Skeletal muscle cell (primary cell): ENCODE results near the gene LTBP1.
"Not testable (repeated sequence)": the region's sequence is repeated elsewhere in the genome, so short reads cannot be mapped to it uniquely, and the experiment has no call there.

ENCODE experiments used
- DNase-seq: peaks from one replicate; pipeline ENCODE4 v3.0.0-alpha.2; 2010; ENCODE audit warnings: low read depth
- H3K4me3 ChIP-seq: 2 replicates; pipeline ENCODE4 v1.5.1; 2011; ENCODE audit warnings: low read depth, mild to moderate bottlenecking, control low read depth, low read length, moderate library complexity

The LTBP1 gene

GRCh38 chr2:33221046-33221784 is 274.5 kb downstream of the LTBP1 start:
- no peak for DNase-seq
- no peak overlapping the region for H3K4me3 ChIP-seq

GRCh38 chr2:33222309-33222708 is 275.6 kb downstream of the LTBP1 start:
- H3K4me3 ChIP-seq = no peak overlapping the region
- no peak for DNase-seq

- no peak overlapping the region for H3K4me3 ChIP-seq
- no peak for DNase-seq
These were observed 277.1 kb downstream of the LTBP1 start for GRCh38 chr2:33223856-33224255.

GRCh38 chr2:33225350-33225749 is 278.6 kb downstream of the LTBP1 start:
- H3K4me3 ChIP-seq = no peak overlapping the region
- no peak for DNase-seq

- H3K4me3 ChIP-seq = no peak overlapping the region
These were observed 279.8 kb downstream of the LTBP1 start for GRCh38 chr2:33226546-33226945.

GRCh38 chr2:33229646-33230045 is 282.9 kb downstream of the LTBP1 start:
- no peak overlapping the region for H3K4me3 ChIP-seq
- DNase-seq = no peak

More at GRCh38 chr2:33226546-33226945, 279.8 kb downstream of the LTBP1 start:
- no peak for DNase-seq

GRCh38 chr2:33230195-33230594 is 283.4 kb downstream of the LTBP1 start:
- no peak overlapping the region for H3K4me3 ChIP-seq
- DNase-seq = no peak

GRCh38 chr2:33230842-33231241 is 284.1 kb downstream of the LTBP1 start:
- no peak for DNase-seq
- no peak overlapping the region for H3K4me3 ChIP-seq

- not testable (repeated sequence) for H3K4me3 ChIP-seq, DNase-seq
These were observed 288.8 kb downstream of the LTBP1 start for GRCh38 chr2:33235559-33235958.

GRCh38 chr2:33236482-33237385 is 290.0 kb downstream of the LTBP1 start:
- no peak for DNase-seq
- H3K4me3 ChIP-seq = no peak overlapping the region

GRCh38 chr2:33238111-33238510 is 291.4 kb downstream of the LTBP1 start:
- DNase-seq = peak; percentile 86
- no peak overlapping the region for H3K4me3 ChIP-seq

GRCh38 chr2:33240178-33240577 is 293.4 kb downstream of the LTBP1 start:
- DNase-seq = peak; percentile 66
- H3K4me3 ChIP-seq = no peak overlapping the region

GRCh38 chr2:33241072-33241471 is 294.3 kb downstream of the LTBP1 start:
- no peak overlapping the region for H3K4me3 ChIP-seq
- DNase-seq = no peak

GRCh38 chr2:33241581-33241980 is 294.8 kb downstream of the LTBP1 start:
- DNase-seq = no peak
- no peak overlapping the region for H3K4me3 ChIP-seq

GRCh38 chr2:33242845-33243244 is 296.1 kb downstream of the LTBP1 start:
- H3K4me3 ChIP-seq = no peak overlapping the region
- peak; percentile 69 for DNase-seq

- no peak overlapping the region for H3K4me3 ChIP-seq
These were observed 299.7 kb downstream of the LTBP1 start for GRCh38 chr2:33246432-33246831.

GRCh38 chr2:33247365-33247764 is 300.6 kb downstream of the LTBP1 start:
- no peak for DNase-seq
- H3K4me3 ChIP-seq = no peak overlapping the region

More at GRCh38 chr2:33246432-33246831, 299.7 kb downstream of the LTBP1 start:
- DNase-seq = no peak

GRCh38 chr2:33250417-33251029 is 303.8 kb downstream of the LTBP1 start:
- no peak overlapping the region for H3K4me3 ChIP-seq
- DNase-seq = no peak

GRCh38 chr2:33256162-33256755 is 309.5 kb downstream of the LTBP1 start:
- no peak for DNase-seq
- no peak overlapping the region for H3K4me3 ChIP-seq

- DNase-seq = no peak
- H3K4me3 ChIP-seq = no peak overlapping the region
These were observed 311.6 kb downstream of the LTBP1 start for GRCh38 chr2:33258387-33258786.
